ENCODE results near the gene PRRT3. TPM values are rescaled to one million over a fixed set of nuclear protein-coding genes. Genes with fewer than 3 reads are reported as not detected.
"Not testable (repeated sequence)": the region's sequence is repeated elsewhere in the genome, so short reads cannot be mapped to it uniquely, and the experiment has no call there.

Gene PRRT3
- total RNA-seq, 1 experiment from 2014 or later, result 19.5 TPM

- H2BK20ac ChIP-seq (ENCODE audit: low read depth, low read length, poor library complexity, severe bottlenecking); H3K9ac ChIP-seq (ENCODE audit: extremely low read depth, insufficient read length, low read length); H3K23ac ChIP-seq (ENCODE audit: insufficient read length, low read depth, low read length); H3K4me1 ChIP-seq (ENCODE audit: insufficient read depth, low read length); H3T11ph ChIP-seq (ENCODE audit: low read length); H3K56ac ChIP-seq (ENCODE audit: insufficient read length, low read depth, low read length); H2AK5ac ChIP-seq (ENCODE audit: insufficient read length, low read length); H2BK15ac ChIP-seq (ENCODE audit: low read depth, low read length); H3K9me3 Mint-ChIP-seq; DNase-seq; H3K14ac ChIP-seq (ENCODE audit: insufficient read depth, low read length); H2AFZ ChIP-seq (ENCODE audit: low read length); H4K5ac ChIP-seq (ENCODE audit: insufficient read length, low read depth, low read length); H3K27ac ChIP-seq (ENCODE audit: insufficient read length, low read depth, low read length); H3K4ac ChIP-seq (ENCODE audit: low read depth, low read length); H3K4me2 ChIP-seq (ENCODE audit: insufficient read depth, insufficient read length, low read length); H2BK12ac ChIP-seq (ENCODE audit: insufficient read length, low read depth, low read length); H3K79me1 ChIP-seq (ENCODE audit: insufficient read depth, low read depth, low read length, poor library complexity, severe bottlenecking); H3K27me3 ChIP-seq (ENCODE audit: insufficient read depth, low read length); H3K79me2 ChIP-seq (ENCODE audit: insufficient read depth, low read length); H3K23me2 ChIP-seq (ENCODE audit: insufficient read length, low read depth, low read length, poor library complexity, severe bottlenecking); H3K27ac Mint-ChIP-seq; H3K27me3 Mint-ChIP-seq (ENCODE audit: low read depth); H3K4me3 Mint-ChIP-seq; H3K18ac ChIP-seq (ENCODE audit: insufficient read length, low read depth, low read length); H2BK5ac ChIP-seq (ENCODE audit: insufficient read length, low read length); H4K20me1 ChIP-seq (ENCODE audit: control insufficient read depth, insufficient read depth, insufficient read length); H2BK120ac ChIP-seq (ENCODE audit: low read depth, low read length, poor library complexity, severe bottlenecking); H4K8ac ChIP-seq (replicated peaks; ENCODE audit: insufficient read length, low read depth, low read length); H4K91ac ChIP-seq (ENCODE audit: insufficient read length, low read depth, low read length); H3K9me3 ChIP-seq (ENCODE audit: control insufficient read depth, low read depth, low read length): not testable (repeated sequence)
- no CpG with 5 or more reads among the region's 3 CpGs for WGBS (ENCODE audit: extremely low coverage, insufficient read length, low lambda C conversion rate)
- H3K4me1 Mint-ChIP-seq, result peaks cover 1 to 21% of the 10 kb centered on the region in 2 experiments; a peak in 2 of 4 replicates
- peaks cover 15 to 29% (median 28%) of the 10 kb centered on the region in 3 experiments for H3K36me3 Mint-ChIP-seq (ENCODE audit: insufficient read depth in 1 of 3, low read depth in 3 of 3)
Measured at GRCh38 chr3:9895715-9896114, 56.5 kb downstream of the PRRT3 start.

Other genes with a start within 250 kb of the PRRT3 start
- 3.5 and 3.8 TPM in 2 replicates for gene CPNE9, start 248.6 kb downstream of the PRRT3 start, total RNA-seq (2021)
- 38.4 and 38.6 TPM in 2 replicates for gene BRPF1, start 220.7 kb downstream of the PRRT3 start, total RNA-seq (2021)
- 43.4 and 44.1 TPM in 2 replicates for gene OGG1, start 202.5 kb downstream of the PRRT3 start, total RNA-seq (2021)
- 9.0 and 9.2 TPM in 2 replicates for gene CAMK1, start 182.5 kb downstream of the PRRT3 start, total RNA-seq (2021)
- gene TADA3, start 159.9 kb downstream of the PRRT3 start, total RNA-seq (2021), result 49.8 and 51.3 TPM in 2 replicates
- 161 and 164 TPM in 2 replicates for gene ARPC4, start 159.3 kb downstream of the PRRT3 start, total RNA-seq (2021)
- 10.3 and 14.4 TPM in 2 replicates for gene TTLL3, start 142.1 kb downstream of the PRRT3 start, total RNA-seq (2021)
- gene RPUSD3, start 108.4 kb downstream of the PRRT3 start, total RNA-seq (2021), result 59.5 TPM in 2 replicates
- not detected in 2 replicates for gene CIDEC, start 72.2 kb downstream of the PRRT3 start, total RNA-seq (2021)
- 33.5 and 34.0 TPM in 2 replicates for gene JAGN1, start 61.8 kb downstream of the PRRT3 start, total RNA-seq (2021)
- gene IL17RE, start 49.6 kb downstream of the PRRT3 start, total RNA-seq (2021), result 2.0 and 2.1 TPM in 2 replicates
- gene IL17RC, start 35.3 kb downstream of the PRRT3 start, total RNA-seq (2021), result 6.8 and 9.1 TPM in 2 replicates
- gene CRELD1, start 18.6 kb downstream of the PRRT3 start, total RNA-seq (2021), result 15.5 and 17.2 TPM in 2 replicates
- gene EMC3, start 34.4 kb upstream of the PRRT3 start, total RNA-seq (2021), result 39.3 and 45.6 TPM in 2 replicates
- gene FANCD2, start 74.0 kb upstream of the PRRT3 start, total RNA-seq (2021), result 67.8 and 74.9 TPM in 2 replicates
- not detected in 2 replicates for gene FANCD2OS, start 155.8 kb upstream of the PRRT3 start, total RNA-seq (2021)
- 119 and 121 TPM in 2 replicates for gene BRK1, start 163.3 kb upstream of the PRRT3 start, total RNA-seq (2021)
- gene VHL, start 189.4 kb upstream of the PRRT3 start, total RNA-seq (2021), result 62.2 and 64.4 TPM in 2 replicates
- gene IRAK2, start 212.5 kb upstream of the PRRT3 start, total RNA-seq (2021), result 0.37 and 0.61 TPM in 2 replicates

Measured in H9 (cell line).